Left lung (tissue), 10 donors: ENCODE data around the gene RHOB. TPM values are rescaled to one million over a fixed set of nuclear protein-coding genes. Genes with fewer than 3 reads are reported as not detected.
A peak's percentile ranks its signal among the peaks of the same experiment; 100 is the strongest.
"Not testable (repeated sequence)": the region's sequence is repeated elsewhere in the genome, so short reads cannot be mapped to it uniquely, and the experiment has no call there.

Experiments used
- ATAC-seq: fragments of 200-7000 bp; cut with Tn5 transposase; one replicate; pipeline ENCODE4 v1.9.1; 2020; ENCODE audit warnings: moderate library complexity
- DNase-seq, 4 donors: peaks; one replicate each; pipeline ENCODE4 v3.0.0-alpha.2; 2013 to 2020
- H3K27ac ChIP-seq, 2 donors: fragments of 200-600 bp; sonication (generic) in 1 of 2; one replicate each; pipeline versions ENCODE4 v1.5.0 to v1.8.0; 2020 to 2021
- H3K27me3 ChIP-seq, 2 donors: fragments of 200-600 bp; sonication (generic) in 1 of 2; one replicate each; pipeline versions ENCODE4 v1.5.0 to v1.8.0; 2020 to 2021
- H3K36me3 ChIP-seq, 2 donors: fragments of 200-600 bp; sonication (generic) in 1 of 2; one replicate each; pipeline versions ENCODE4 v1.5.0 to v1.8.0; 2020 to 2021
- H3K4me1 ChIP-seq, 2 donors: fragments of 200-600 bp; one replicate each; pipeline ENCODE4 v1.8.0; 2021
- H3K4me3 ChIP-seq, 2 donors: fragments of 200-600 bp; sonication (generic) in 1 of 2; one replicate each; pipeline versions ENCODE4 v1.5.0 to v1.8.0; 2020 to 2021; ENCODE audit warnings: mild to moderate bottlenecking in 1 of 2
- H3K9me3 ChIP-seq, 2 donors: fragments of 200-600 bp; sonication (generic) in 1 of 2; one replicate each; pipeline versions ENCODE4 v1.5.0 to v1.8.0; 2020 to 2021
- intact Hi-C, 2 donors: fragments of 100-400 bp; cut with DNase I; formaldehyde crosslinking; loops; one replicate each; pipeline versions ENCODE4 v1.11.2 to v1.14.2; 2022
- polyA plus RNA-seq, 6 donors: library from polyadenylated mRNA; unstranded; fragments of 120-200 nt; gene quantifications; one replicate each; pipeline ENCODE4 v1.2.1, GENCODE V29; 2013; ENCODE audit not compliant: insufficient read length in 6 of 6
- total RNA-seq, 2 donors: library from RNA; stranded (reverse); fragmentation: NEBNext Ultra II Directional; extraction: Animal tissue kit (Norgen Biotek cat#: 25700); gene quantifications; one replicate each; pipeline ENCODE4 v1.2.1, GENCODE V29; 2021
- TF ChIP-seq, protein P1 (sequence below), 2 donors: fragments of 200-600 bp; sonication (generic) in 1 of 2; IDR thresholded peaks; one replicate each; pipeline versions ENCODE4 v1.5.0 to v1.8.0; 2021; ENCODE audit warnings: antibody characterized with exemption in 2 of 2
- donor health status: DM: no; HTN: yes; CAD: no.
- donor health status: DM: no; HTN: no; CAD: no.

RHOB gene
- total and polyA plus RNA-seq, 8 donors: 54.0 to 172 (median 101) TPM

DNA sequence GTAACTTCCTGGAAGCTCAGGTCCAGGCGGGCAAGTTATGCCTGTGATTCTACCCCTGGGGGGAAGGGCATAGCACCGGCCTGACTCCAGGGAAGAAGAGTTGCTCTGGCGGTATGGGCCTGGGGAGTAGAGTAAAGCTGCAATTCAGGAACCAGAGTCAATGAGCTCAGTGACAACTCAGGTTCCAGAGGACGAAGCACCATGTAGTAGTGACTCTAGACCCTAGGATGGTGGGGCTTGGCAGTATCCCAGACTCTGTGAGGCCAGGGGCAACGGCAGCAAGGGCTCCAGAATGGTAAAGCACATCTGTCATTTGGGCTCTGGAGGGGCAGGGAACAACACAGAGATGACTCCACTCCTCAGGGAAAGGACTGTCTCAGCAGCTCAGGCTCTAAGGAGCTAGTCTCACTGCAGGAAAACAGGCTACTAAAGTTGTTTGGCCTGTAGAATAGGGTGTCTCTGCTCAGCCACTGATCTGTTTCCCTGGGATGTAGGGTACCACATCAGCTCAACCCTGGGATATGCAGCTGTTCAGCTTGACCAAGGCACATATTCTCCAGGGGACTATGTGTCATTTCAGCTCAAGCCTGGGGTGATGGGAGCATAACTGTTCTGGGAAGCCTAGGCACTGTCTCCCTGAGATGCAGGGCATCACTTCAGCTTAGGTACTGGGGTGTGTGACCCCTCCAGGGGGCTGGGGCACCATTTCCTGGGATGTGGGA lies 36.2 kb upstream of the RHOB start:
- intact Hi-C loops: no loop called here
- DNase-seq (no peak), ATAC-seq (no peak)
- no peak overlapping the region for H3K27ac ChIP-seq
- H3K27me3 ChIP-seq: no peaks in the 10 kb centered on the region
- peaks cover 0 to 28% of the 10 kb centered on the region in 2 donors for H3K9me3 ChIP-seq
- H3K4me1 ChIP-seq: no peaks in the 10 kb centered on the region
- H3K4me3 ChIP-seq: no peak overlapping the region
- TF ChIP-seq, protein P1, sequence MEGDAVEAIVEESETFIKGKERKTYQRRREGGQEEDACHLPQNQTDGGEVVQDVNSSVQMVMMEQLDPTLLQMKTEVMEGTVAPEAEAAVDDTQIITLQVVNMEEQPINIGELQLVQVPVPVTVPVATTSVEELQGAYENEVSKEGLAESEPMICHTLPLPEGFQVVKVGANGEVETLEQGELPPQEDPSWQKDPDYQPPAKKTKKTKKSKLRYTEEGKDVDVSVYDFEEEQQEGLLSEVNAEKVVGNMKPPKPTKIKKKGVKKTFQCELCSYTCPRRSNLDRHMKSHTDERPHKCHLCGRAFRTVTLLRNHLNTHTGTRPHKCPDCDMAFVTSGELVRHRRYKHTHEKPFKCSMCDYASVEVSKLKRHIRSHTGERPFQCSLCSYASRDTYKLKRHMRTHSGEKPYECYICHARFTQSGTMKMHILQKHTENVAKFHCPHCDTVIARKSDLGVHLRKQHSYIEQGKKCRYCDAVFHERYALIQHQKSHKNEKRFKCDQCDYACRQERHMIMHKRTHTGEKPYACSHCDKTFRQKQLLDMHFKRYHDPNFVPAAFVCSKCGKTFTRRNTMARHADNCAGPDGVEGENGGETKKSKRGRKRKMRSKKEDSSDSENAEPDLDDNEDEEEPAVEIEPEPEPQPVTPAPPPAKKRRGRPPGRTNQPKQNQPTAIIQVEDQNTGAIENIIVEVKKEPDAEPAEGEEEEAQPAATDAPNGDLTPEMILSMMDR (IDR thresholded peaks at IDR 0.05): no peak
- H3K36me3 ChIP-seq: no peaks in the 10 kb centered on the region

DNA sequence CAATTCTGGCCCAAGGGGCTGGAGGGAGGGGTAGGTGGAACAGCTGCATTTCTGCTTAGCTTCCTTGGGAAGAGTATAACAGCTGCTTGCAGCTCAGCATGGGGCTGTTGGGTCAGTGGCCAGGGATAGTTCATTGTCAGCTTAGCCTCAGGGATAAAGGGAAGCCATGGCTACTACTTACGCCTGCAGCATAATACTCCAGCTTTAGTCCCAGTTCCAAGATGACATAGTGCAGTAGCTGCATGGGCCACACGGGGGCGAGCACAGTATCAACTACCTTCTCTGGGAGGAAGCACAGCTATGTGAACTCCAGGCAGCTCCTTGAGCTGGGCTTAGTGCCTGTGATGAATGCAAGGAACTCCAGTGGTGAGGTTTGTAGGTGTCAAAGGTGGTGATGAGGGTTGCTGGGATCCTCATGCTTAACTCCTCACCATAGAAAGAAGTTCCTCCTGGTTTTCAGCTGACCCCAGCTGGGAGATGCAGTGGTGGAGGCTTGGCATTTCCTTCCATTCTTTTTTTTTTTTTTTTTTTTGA lies 35.4 kb upstream of the RHOB start:
- Histone ChIP-seq H3K9me3 (peaks cover 0 to 28% of the 10 kb centered on the region in 2 donors), H3K4me3 (no peak overlapping the region), H3K4me1 (no peaks in the 10 kb centered on the region), H3K27me3 (no peaks in the 10 kb centered on the region), H3K27ac (no peak overlapping the region), H3K36me3 (no peaks in the 10 kb centered on the region)
- DNase-seq (peak in 3 of 4 donors; percentile 41 to 94 (median 86)), ATAC-seq (peak; percentile 100)
- intact Hi-C loops: no loop called here
- TF ChIP-seq, protein P1 (IDR thresholded peaks at IDR 0.05): peak; percentile 77 to 86

DNA sequence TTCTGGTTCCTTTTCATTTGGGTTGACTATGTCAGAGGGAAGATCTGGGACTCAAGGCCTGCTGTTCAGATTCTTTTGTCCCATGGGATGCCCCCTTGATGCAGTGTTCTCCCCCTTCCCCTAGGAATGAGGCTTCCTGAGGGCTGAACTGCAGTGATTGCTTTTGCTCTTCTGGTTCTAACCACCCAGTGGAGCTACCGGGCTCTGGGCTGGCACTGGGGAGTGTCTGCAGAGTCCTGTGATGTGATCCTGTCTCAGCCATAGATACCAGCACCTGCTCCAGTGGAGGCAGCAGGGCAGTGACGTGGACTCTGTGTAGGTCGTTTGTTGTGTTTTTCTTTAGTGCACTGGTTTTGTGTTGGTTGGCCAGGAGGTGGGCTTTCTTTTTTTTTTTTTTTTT lies 32.1 kb upstream of the RHOB start:
- intact Hi-C loops: no loop called here
- no peaks in the 10 kb centered on the region for H3K27me3 ChIP-seq
- no peak overlapping the region for H3K4me3 ChIP-seq
- no peaks in the 10 kb centered on the region for H3K36me3 ChIP-seq
- ATAC-seq (no peak), DNase-seq (no peak)
- peaks cover 0 to 4% of the 10 kb centered on the region in 2 donors for H3K9me3 ChIP-seq
- peaks cover 0 to 8% of the 10 kb centered on the region in 2 donors for H3K4me1 ChIP-seq
- no peak overlapping the region for H3K27ac ChIP-seq
- TF ChIP-seq, protein P1 (IDR thresholded peaks at IDR 0.05): no peak

DNA sequence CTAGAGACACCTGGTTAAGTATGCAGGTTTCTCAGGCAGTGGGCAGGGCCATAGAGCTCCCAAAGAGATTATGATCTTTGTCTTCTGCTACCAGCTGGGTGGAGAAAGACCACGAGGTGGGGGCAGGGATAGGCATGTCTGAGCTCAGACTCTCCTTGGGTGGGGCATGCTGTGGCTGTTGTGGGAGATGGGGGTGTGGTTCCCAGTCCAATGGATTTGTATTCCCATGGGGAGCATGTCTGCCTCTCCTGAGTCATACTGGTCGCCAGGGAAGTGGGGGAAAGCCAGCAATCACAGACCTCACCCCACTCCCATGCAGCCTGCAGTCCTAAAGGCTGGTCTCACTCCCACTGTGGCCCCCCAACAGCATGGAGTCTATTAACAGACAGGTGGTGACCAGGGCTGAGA lies 31.4 kb upstream of the RHOB start:
- intact Hi-C loops: no loop called here
- H3K4me1 ChIP-seq: peaks cover 0 to 8% of the 10 kb centered on the region in 2 donors
- H3K27ac ChIP-seq: no peak overlapping the region
- no peaks in the 10 kb centered on the region for H3K9me3 ChIP-seq
- DNase-seq: no peak
- TF ChIP-seq, protein P1 (IDR thresholded peaks at IDR 0.05): no peak
- H3K27me3 ChIP-seq: no peaks in the 10 kb centered on the region
- no peak overlapping the region for H3K4me3 ChIP-seq
- no peak for ATAC-seq
- H3K36me3 ChIP-seq: no peaks in the 10 kb centered on the region

DNA sequence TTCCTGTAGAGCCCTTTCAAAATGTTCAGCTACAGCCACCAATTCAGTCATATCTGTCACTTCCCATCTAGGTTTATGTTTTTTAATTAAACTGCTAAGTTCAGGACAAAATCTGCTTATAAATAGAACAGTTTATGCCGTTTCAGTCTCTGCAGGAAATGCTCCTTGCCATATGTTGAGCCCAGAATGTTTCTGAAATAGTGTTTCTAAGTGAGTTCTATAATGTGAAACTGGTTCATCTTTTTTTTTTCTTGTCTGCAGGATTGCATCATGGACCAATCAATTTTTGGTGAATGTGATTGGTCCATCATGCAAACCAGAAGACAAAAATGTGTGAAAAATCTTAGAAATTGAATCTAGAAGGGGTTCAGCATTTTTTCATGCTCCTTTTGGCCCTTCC lies 30.2 kb upstream of the RHOB start:
- Histone ChIP-seq H3K4me3 (no peak overlapping the region), H3K9me3 (no peaks in the 10 kb centered on the region), H3K36me3 (no peaks in the 10 kb centered on the region), H3K4me1 (peaks cover 6 to 12% of the 10 kb centered on the region in 2 donors), H3K27ac (no peak overlapping the region), H3K27me3 (no peaks in the 10 kb centered on the region)
- DNase-seq (no peak), ATAC-seq (no peak)
- intact Hi-C loops: no loop called here
- TF ChIP-seq, protein P1 (IDR thresholded peaks at IDR 0.05): no peak

DNA sequence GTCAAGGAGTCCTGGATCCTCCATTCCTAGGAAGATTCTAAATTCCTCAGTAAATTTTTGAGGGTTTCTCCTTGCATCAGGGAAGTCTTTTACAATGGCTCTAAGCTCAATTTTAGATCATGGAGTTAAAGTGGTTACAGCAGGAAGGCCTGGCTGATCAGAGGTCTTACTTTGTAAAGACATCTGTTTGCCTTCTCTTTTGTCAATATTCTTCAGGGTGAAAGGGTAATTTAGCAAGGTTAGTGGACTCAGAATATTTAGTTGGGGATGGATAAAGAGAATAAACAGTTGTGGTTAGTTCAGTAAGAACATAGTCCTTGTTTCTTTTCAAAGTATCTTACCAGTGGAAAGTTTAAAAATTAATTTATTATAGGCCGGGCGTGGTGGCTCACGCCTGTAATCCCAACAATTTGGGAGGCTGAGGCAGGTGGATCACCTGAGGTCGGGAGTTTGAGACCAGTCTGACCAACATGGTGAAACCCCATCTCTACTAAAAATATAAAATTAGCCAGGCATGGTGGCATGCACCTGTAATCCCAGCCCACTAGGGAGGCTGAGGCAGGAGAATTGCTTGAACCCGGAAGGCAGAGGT lies 29.5 kb upstream of the RHOB start:
- H3K9me3 ChIP-seq, H3K4me3 ChIP-seq, H3K27me3 ChIP-seq, ATAC-seq, H3K36me3 ChIP-seq, intact Hi-C loops, H3K27ac ChIP-seq, DNase-seq: not testable (repeated sequence)
- H3K4me1 ChIP-seq: peaks cover 12 to 18% of the 10 kb centered on the region in 2 donors
